ENCODE results near the gene IL4. TPM values are rescaled to one million over a fixed set of nuclear protein-coding genes. Genes with fewer than 3 reads are reported as not detected.
"Not testable (repeated sequence)": the region's sequence is repeated elsewhere in the genome, so short reads cannot be mapped to it uniquely, and the experiment has no call there.

Gene IL4
- polyA plus RNA-seq, 1 donor from 2014 or later = not detected

- Mint-ChIP-seq H3K36me3 (peaks cover 10% of the 10 kb centered on the region), H3K4me3 (peak overlapping the region in 1 of 4 donors; percentile 63), H3K9me3 (no peaks in the 10 kb centered on the region), H3K27me3 (no peaks in the 10 kb centered on the region), H3K27ac (no peak overlapping the region), H3K4me1 (peaks cover 0 to 10% (median 9%) of the 10 kb centered on the region in 3 donors)
Measured at GRCh38 chr5:132688536-132689339, 14.9 kb downstream of the IL4 start.

- peaks cover 11% of the 10 kb centered on the region for H3K36me3 Mint-ChIP-seq
- H3K27ac Mint-ChIP-seq = peak overlapping the region in 1 of 3 donors; percentile 0
- peaks cover 0 to 10% (median 9%) of the 10 kb centered on the region in 3 donors for H3K4me1 Mint-ChIP-seq
Measured at GRCh38 chr5:132689513-132689912, 15.7 kb downstream of the IL4 start.

GRCh38 chr5:132690156-132690555, 16.4 kb downstream of the IL4 start:
- H3K4me1 Mint-ChIP-seq = peaks cover 0 to 10% (median 9%) of the 10 kb centered on the region in 3 donors
- H3K27ac Mint-ChIP-seq = no peak overlapping the region
- no peak overlapping the region for H3K4me3 Mint-ChIP-seq
- H3K9me3 Mint-ChIP-seq = no peaks in the 10 kb centered on the region
- H3K27me3 Mint-ChIP-seq = no peaks in the 10 kb centered on the region
- H3K36me3 Mint-ChIP-seq = peaks cover 13% of the 10 kb centered on the region

More at GRCh38 chr5:132689513-132689912, 15.7 kb downstream of the IL4 start:
- Mint-ChIP-seq H3K9me3 (no peaks in the 10 kb centered on the region), H3K27me3 (no peaks in the 10 kb centered on the region), H3K4me3 (peak overlapping the region in 1 of 4 donors; percentile 55)

GRCh38 chr5:132691755-132692631, 18.2 kb downstream of the IL4 start:
- H3K4me1 Mint-ChIP-seq = peaks cover 0 to 10% (median 9%) of the 10 kb centered on the region in 3 donors
- H3K27ac Mint-ChIP-seq = not testable (repeated sequence)

GRCh38 chr5:132692632-132692967, 18.8 kb downstream of the IL4 start:
- H3K4me1 Mint-ChIP-seq = peaks cover 0 to 10% (median 9%) of the 10 kb centered on the region in 3 donors

More at GRCh38 chr5:132691755-132692631, 18.2 kb downstream of the IL4 start:
- H3K9me3 Mint-ChIP-seq, H3K4me3 Mint-ChIP-seq, H3K27me3 Mint-ChIP-seq: not testable (repeated sequence)
- H3K36me3 Mint-ChIP-seq = peaks cover 12% of the 10 kb centered on the region

GRCh38 chr5:132695956-132696355, 22.2 kb downstream of the IL4 start:
- no peak overlapping the region for H3K4me3 Mint-ChIP-seq
- no peaks in the 10 kb centered on the region for H3K4me1 Mint-ChIP-seq
- H3K27me3 Mint-ChIP-seq = no peaks in the 10 kb centered on the region
- H3K9me3 Mint-ChIP-seq = no peaks in the 10 kb centered on the region
- H3K36me3 Mint-ChIP-seq = peaks cover 10% of the 10 kb centered on the region
- no peak overlapping the region for H3K27ac Mint-ChIP-seq

More at GRCh38 chr5:132692632-132692967, 18.8 kb downstream of the IL4 start:
- H3K27me3 Mint-ChIP-seq = no peaks in the 10 kb centered on the region
- peaks cover 12% of the 10 kb centered on the region for H3K36me3 Mint-ChIP-seq
- H3K4me3 Mint-ChIP-seq = no peak overlapping the region
- no peaks in the 10 kb centered on the region for H3K9me3 Mint-ChIP-seq
- H3K27ac Mint-ChIP-seq = no peak overlapping the region

- Mint-ChIP-seq H3K4me1 (no peaks in the 10 kb centered on the region), H3K27me3 (no peaks in the 10 kb centered on the region), H3K27ac (no peak overlapping the region), H3K4me3 (no peak overlapping the region), H3K9me3 (no peaks in the 10 kb centered on the region), H3K36me3 (peaks cover 8% of the 10 kb centered on the region)
Measured at GRCh38 chr5:132704875-132705274, 31.1 kb downstream of the IL4 start.

- Mint-ChIP-seq H3K36me3 (peaks cover 6% of the 10 kb centered on the region), H3K4me3 (no peak overlapping the region), H3K27me3 (no peaks in the 10 kb centered on the region), H3K27ac (no peak overlapping the region), H3K4me1 (no peaks in the 10 kb centered on the region), H3K9me3 (no peaks in the 10 kb centered on the region)
Measured at GRCh38 chr5:132708645-132709044, 34.9 kb downstream of the IL4 start.

- Mint-ChIP-seq H3K27ac (no peak overlapping the region), H3K4me1 (peaks cover 0 to 2% (median 0%) of the 10 kb centered on the region in 3 donors), H3K4me3 (peak overlapping the region in 1 of 4 donors; percentile 23), H3K36me3 (peaks cover 4% of the 10 kb centered on the region), H3K27me3 (no peaks in the 10 kb centered on the region), H3K9me3 (no peaks in the 10 kb centered on the region)
Measured at GRCh38 chr5:132714456-132715307, 40.9 kb downstream of the IL4 start.

GRCh38 chr5:132718544-132719312, 44.9 kb downstream of the IL4 start:
- peak overlapping the region in 1 of 3 donors; percentile 71 for H3K27ac Mint-ChIP-seq
- H3K4me1 Mint-ChIP-seq = peaks cover 0 to 2% (median 0%) of the 10 kb centered on the region in 3 donors
- no peaks in the 10 kb centered on the region for H3K27me3 Mint-ChIP-seq
- no peak overlapping the region for H3K4me3 Mint-ChIP-seq
- H3K36me3 Mint-ChIP-seq = peaks cover 4% of the 10 kb centered on the region
- H3K9me3 Mint-ChIP-seq = no peaks in the 10 kb centered on the region

- H3K4me1 Mint-ChIP-seq = no peaks in the 10 kb centered on the region
- H3K9me3 Mint-ChIP-seq = no peaks in the 10 kb centered on the region
- no peak overlapping the region for H3K4me3 Mint-ChIP-seq
- H3K27me3 Mint-ChIP-seq = no peaks in the 10 kb centered on the region
- no peak overlapping the region for H3K27ac Mint-ChIP-seq
- H3K36me3 Mint-ChIP-seq = peaks cover 9% of the 10 kb centered on the region
Measured at GRCh38 chr5:132725745-132726144, 52.0 kb downstream of the IL4 start.

GRCh38 chr5:132729896-132730295, 56.1 kb downstream of the IL4 start:
- Mint-ChIP-seq H3K36me3 (peaks cover 6% of the 10 kb centered on the region), H3K27ac (no peak overlapping the region), H3K9me3 (no peaks in the 10 kb centered on the region), H3K4me3 (no peak overlapping the region), H3K4me1 (no peaks in the 10 kb centered on the region), H3K27me3 (no peaks in the 10 kb centered on the region)

All from IgD-negative memory B cell (primary cell).